IMR-90 (cell line): ENCODE measurements around the gene HSPA1L.
"Not testable (repeated sequence)": the region's sequence is repeated elsewhere in the genome, so short reads cannot be mapped to it uniquely, and the experiment has no call there.

Experiments used
- BHLHE40 ChIP-seq: fragments of 150-350 bp; IDR thresholded peaks from 2 replicates; pipeline ENCODE4 v1.6.1; 2016; ENCODE audit warnings: mild to moderate bottlenecking, low read depth, low read length
- CHD1 ChIP-seq: IDR thresholded peaks from 2 replicates; pipeline ENCODE4 v1.6.1; 2012; ENCODE audit warnings: low read depth, low read length, improper control_type of control experiment
- CTCF ChIP-seq: conservative IDR thresholded peaks from 2 replicates; pipeline ENCODE4 v1.5.1; 2012; ENCODE audit warnings: mild to moderate bottlenecking, low read depth, low read length, improper control_type of control experiment
- POLR2A ChIP-seq: IDR thresholded peaks from 2 replicates; pipeline ENCODE4 v1.6.1; 2012; ENCODE audit warnings: mild to moderate bottlenecking, low read depth, low read length
- RAD21 ChIP-seq: IDR thresholded peaks from 2 replicates; pipeline ENCODE4 v1.6.1; 2012; ENCODE audit warnings: low read length, improper control_type of control experiment

GRCh38 chr6:31817133-31817928, 2.2 kb upstream of the HSPA1L start:
- not testable (repeated sequence) for TF ChIP-seq CTCF, CHD1, BHLHE40, RAD21, POLR2A
